Ascending aorta (tissue), 2 donors: ENCODE data around the gene MAFB. TPM values are rescaled to one million over a fixed set of nuclear protein-coding genes. Genes with fewer than 3 reads are reported as not detected.

Experiments used
- DNase-seq, 2 donors: peaks; one replicate each; pipeline ENCODE4 v3.0.0-alpha.2; 2019; ENCODE audit warnings: low spot score in 2 of 2
- H3K27ac ChIP-seq, 2 donors: fragments of 200-600 bp; sonication (generic); one replicate each; pipeline ENCODE4 v1.5.1; 2016 to 2017; ENCODE audit warnings: mild to moderate bottlenecking in 1 of 2
- H3K27me3 ChIP-seq: fragments of 200-600 bp; sonication (generic); one replicate; pipeline ENCODE4 v1.5.1; 2017
- H3K36me3 ChIP-seq, 2 donors: fragments of 200-600 bp; sonication (generic); one replicate each; pipeline ENCODE4 v1.5.1; 2016
- H3K4me1 ChIP-seq, 2 donors: fragments of 200-600 bp; sonication (generic); one replicate each; pipeline ENCODE4 v1.5.1; 2016 to 2017; ENCODE audit warnings: mild to moderate bottlenecking in 1 of 2
- H3K4me3 ChIP-seq, 2 donors: fragments of 200-600 bp; sonication (generic); one replicate each; pipeline ENCODE4 v1.5.1; 2016 to 2017; ENCODE audit warnings: mild to moderate bottlenecking in 1 of 2
- H3K9me3 ChIP-seq, 2 donors: fragments of 200-600 bp; sonication (generic); one replicate each; pipeline ENCODE4 v1.5.1; 2016
- CTCF ChIP-seq, 3 experiments: fragments of 200-600 bp in 2 of 3; fragments of 450-650 bp in 1 of 3; sonication (generic) in 2 of 3; IDR thresholded peaks; one replicate each; pipeline ENCODE4 v1.5.1; 2016 to 2019; ENCODE audit warnings: antibody characterized with exemption in 3 of 3, mild to moderate bottlenecking in 1 of 3, moderate library complexity in 1 of 3
- intact Hi-C: fragments of 100-400 bp; cut with DNase I; formaldehyde crosslinking; loops from one replicate; pipeline ENCODE4 v1.15.1; 2023
- total RNA-seq: library from RNA; depleted of rRNA; stranded (reverse); fragments of >200 nt; gene quantifications from one replicate; pipeline ENCODE4 v1.1.0, GENCODE V29; 2016

The MAFB gene
- total RNA-seq, 1 donor from 2014 or later, result 84.6 TPM

- Histone ChIP-seq H3K4me1 (no peaks in the 10 kb centered on the region), H3K27me3 (no peaks in the 10 kb centered on the region), H3K36me3 (no peaks in the 10 kb centered on the region), H3K4me3 (no peak overlapping the region), H3K27ac (no peak overlapping the region), H3K9me3 (no peaks in the 10 kb centered on the region)
- no peak for TF ChIP-seq CTCF (IDR thresholded peaks at IDR 0.05)
- intact Hi-C loops, result no loop called here
- DNase-seq, result no peak
Observed at GRCh38 chr20:40702504-40702903, 13.5 kb upstream of the MAFB start.

- H3K9me3 ChIP-seq, result no peaks in the 10 kb centered on the region
- H3K27me3 ChIP-seq, result no peaks in the 10 kb centered on the region
- H3K27ac ChIP-seq, result no peak overlapping the region
- DNase-seq, result peak in 1 of 2 donors; percentile 11
- H3K4me1 ChIP-seq, result no peaks in the 10 kb centered on the region
- intact Hi-C loops, result no loop called here
- no peak for TF ChIP-seq CTCF (IDR thresholded peaks at IDR 0.05)
- H3K4me3 ChIP-seq, result no peak overlapping the region
- no peaks in the 10 kb centered on the region for H3K36me3 ChIP-seq
Observed at GRCh38 chr20:40698744-40699143, 9.7 kb upstream of the MAFB start.

GRCh38 chr20:40698281-40698680 lies 9.2 kb upstream of the MAFB start:
- DNase-seq, result peak in 1 of 2 donors; percentile 54
- Histone ChIP-seq H3K4me3 (no peak overlapping the region), H3K27ac (no peak overlapping the region), H3K27me3 (no peaks in the 10 kb centered on the region), H3K36me3 (no peaks in the 10 kb centered on the region), H3K4me1 (no peaks in the 10 kb centered on the region), H3K9me3 (no peaks in the 10 kb centered on the region)
- intact Hi-C loops, result no loop called here
- no peak for TF ChIP-seq CTCF (IDR thresholded peaks at IDR 0.05)

- Histone ChIP-seq H3K27ac (no peak overlapping the region), H3K4me1 (no peaks in the 10 kb centered on the region), H3K27me3 (no peaks in the 10 kb centered on the region), H3K9me3 (no peaks in the 10 kb centered on the region), H3K36me3 (no peaks in the 10 kb centered on the region), H3K4me3 (no peak overlapping the region)
- DNase-seq, result peak in 1 of 2 donors; percentile 55
- intact Hi-C loops, result no loop called here
- TF ChIP-seq CTCF (IDR thresholded peaks at IDR 0.05), result no peak
Observed at GRCh38 chr20:40697541-40697940, 8.5 kb upstream of the MAFB start.

- no peak overlapping the region for H3K27ac ChIP-seq
- no peaks in the 10 kb centered on the region for H3K36me3 ChIP-seq
- no peaks in the 10 kb centered on the region for H3K27me3 ChIP-seq
- H3K4me3 ChIP-seq, result no peak overlapping the region
- no peak for TF ChIP-seq CTCF (IDR thresholded peaks at IDR 0.05)
- no peaks in the 10 kb centered on the region for H3K9me3 ChIP-seq
- peaks cover 0 to 2% of the 10 kb centered on the region in 2 donors for H3K4me1 ChIP-seq
- DNase-seq, result no peak
- intact Hi-C loops, result no loop called here
Observed at GRCh38 chr20:40695214-40695613, 6.2 kb upstream of the MAFB start.

GRCh38 chr20:40694246-40694645 lies 5.2 kb upstream of the MAFB start:
- Histone ChIP-seq H3K36me3 (no peaks in the 10 kb centered on the region), H3K4me1 (peaks cover 0 to 4% of the 10 kb centered on the region in 2 donors), H3K4me3 (no peak overlapping the region), H3K27ac (no peak overlapping the region), H3K9me3 (no peaks in the 10 kb centered on the region), H3K27me3 (no peaks in the 10 kb centered on the region)
- intact Hi-C loops, result no loop called here
- no peak for DNase-seq
- TF ChIP-seq CTCF (IDR thresholded peaks at IDR 0.05), result no peak
